Measurements from ENCODE around the gene SCARB1. TPM values are rescaled to one million over a fixed set of nuclear protein-coding genes. Genes with fewer than 3 reads are reported as not detected.

Gene SCARB1
- total and polyA plus RNA-seq, 2 of the 13 experiments (the other 11 are each of a cell fraction or from before 2014, with no cell fraction given): 63.4 to 160 TPM

DNA sequence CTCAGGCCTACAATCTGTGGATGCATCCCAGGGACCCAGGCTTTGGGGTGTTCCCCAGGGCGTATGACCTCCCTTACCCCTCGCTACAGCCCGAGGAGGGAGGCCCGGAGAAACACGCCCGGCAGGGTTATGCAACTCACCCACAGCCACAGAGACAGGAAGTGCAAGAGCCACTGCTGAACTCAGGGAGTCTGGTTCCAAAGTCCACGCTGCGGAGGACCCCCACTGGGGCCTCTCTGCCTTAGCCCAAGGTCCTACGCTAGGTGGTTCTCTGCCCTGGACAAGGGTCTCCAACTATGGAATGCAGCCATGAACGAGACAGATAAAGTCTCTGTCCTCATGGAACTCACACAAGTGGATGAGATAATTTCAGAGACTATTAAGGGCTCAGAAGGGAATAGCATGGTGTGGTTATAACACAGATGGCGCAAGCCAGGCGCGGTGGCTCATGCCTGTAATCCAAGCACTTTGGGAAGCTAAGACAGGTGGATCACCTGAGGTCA lies 11.3 kb downstream of the SCARB1 start (continued):
- TF ChIP-seq, protein P1, sequence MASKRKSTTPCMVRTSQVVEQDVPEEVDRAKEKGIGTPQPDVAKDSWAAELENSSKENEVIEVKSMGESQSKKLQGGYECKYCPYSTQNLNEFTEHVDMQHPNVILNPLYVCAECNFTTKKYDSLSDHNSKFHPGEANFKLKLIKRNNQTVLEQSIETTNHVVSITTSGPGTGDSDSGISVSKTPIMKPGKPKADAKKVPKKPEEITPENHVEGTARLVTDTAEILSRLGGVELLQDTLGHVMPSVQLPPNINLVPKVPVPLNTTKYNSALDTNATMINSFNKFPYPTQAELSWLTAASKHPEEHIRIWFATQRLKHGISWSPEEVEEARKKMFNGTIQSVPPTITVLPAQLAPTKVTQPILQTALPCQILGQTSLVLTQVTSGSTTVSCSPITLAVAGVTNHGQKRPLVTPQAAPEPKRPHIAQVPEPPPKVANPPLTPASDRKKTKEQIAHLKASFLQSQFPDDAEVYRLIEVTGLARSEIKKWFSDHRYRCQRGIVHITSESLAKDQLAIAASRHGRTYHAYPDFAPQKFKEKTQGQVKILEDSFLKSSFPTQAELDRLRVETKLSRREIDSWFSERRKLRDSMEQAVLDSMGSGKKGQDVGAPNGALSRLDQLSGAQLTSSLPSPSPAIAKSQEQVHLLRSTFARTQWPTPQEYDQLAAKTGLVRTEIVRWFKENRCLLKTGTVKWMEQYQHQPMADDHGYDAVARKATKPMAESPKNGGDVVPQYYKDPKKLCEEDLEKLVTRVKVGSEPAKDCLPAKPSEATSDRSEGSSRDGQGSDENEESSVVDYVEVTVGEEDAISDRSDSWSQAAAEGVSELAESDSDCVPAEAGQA (IDR thresholded peaks at IDR 0.05; ENCODE audit: low read depth): peak; percentile 45; the same call in 1 of the 2 replicates
- TF ChIP-seq, protein P1 (CRISPR knock-in tag; IDR thresholded peaks at IDR 0.05; ENCODE audit: borderline replicate concordance): no peak
- TF ChIP-seq, protein P2, sequence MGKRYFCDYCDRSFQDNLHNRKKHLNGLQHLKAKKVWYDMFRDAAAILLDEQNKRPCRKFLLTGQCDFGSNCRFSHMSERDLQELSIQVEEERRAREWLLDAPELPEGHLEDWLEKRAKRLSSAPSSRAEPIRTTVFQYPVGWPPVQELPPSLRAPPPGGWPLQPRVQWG (CRISPR knock-in tag; IDR thresholded peaks at IDR 0.05; ENCODE audit: borderline replicate concordance, low read depth): no peak
- TF ChIP-seq ZNF549 (CRISPR knock-in tag; IDR thresholded peaks at IDR 0.05) (no peak), ZSCAN29 (CRISPR knock-in tag; conservative IDR thresholded peaks at IDR 0.05) (0 out of 2 replicates have a peak, but pooled peaks have one; percentile 66), ZNF879 (CRISPR knock-in tag; IDR thresholded peaks at IDR 0.05) (no peak), NFE2 (CRISPR knock-in tag; IDR thresholded peaks at IDR 0.05) (no peak), HHEX (CRISPR knock-in tag; IDR thresholded peaks at IDR 0.05) (no peak), NCOA2 (CRISPR knock-in tag; IDR thresholded peaks at IDR 0.05) (peak; percentile 88), ZNF552 (CRISPR knock-in tag; IDR thresholded peaks at IDR 0.05; ENCODE audit: borderline replicate concordance) (no peak), RARA (CRISPR knock-in tag; IDR thresholded peaks at IDR 0.05) (peak; percentile 97), ZNF550 (CRISPR knock-in tag; IDR thresholded peaks at IDR 0.05; ENCODE audit: borderline replicate concordance) (no peak), CCDC6 (CRISPR knock-in tag; IDR thresholded peaks at IDR 0.05) (no peak; the same call in 1 of the 2 replicates)
- TF ChIP-seq, protein P3, sequence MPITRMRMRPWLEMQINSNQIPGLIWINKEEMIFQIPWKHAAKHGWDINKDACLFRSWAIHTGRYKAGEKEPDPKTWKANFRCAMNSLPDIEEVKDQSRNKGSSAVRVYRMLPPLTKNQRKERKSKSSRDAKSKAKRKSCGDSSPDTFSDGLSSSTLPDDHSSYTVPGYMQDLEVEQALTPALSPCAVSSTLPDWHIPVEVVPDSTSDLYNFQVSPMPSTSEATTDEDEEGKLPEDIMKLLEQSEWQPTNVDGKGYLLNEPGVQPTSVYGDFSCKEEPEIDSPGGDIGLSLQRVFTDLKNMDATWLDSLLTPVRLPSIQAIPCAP (CRISPR knock-in tag; IDR thresholded peaks at IDR 0.05; ENCODE audit: low read depth): no peak
- TF ChIP-seq, protein P4, sequence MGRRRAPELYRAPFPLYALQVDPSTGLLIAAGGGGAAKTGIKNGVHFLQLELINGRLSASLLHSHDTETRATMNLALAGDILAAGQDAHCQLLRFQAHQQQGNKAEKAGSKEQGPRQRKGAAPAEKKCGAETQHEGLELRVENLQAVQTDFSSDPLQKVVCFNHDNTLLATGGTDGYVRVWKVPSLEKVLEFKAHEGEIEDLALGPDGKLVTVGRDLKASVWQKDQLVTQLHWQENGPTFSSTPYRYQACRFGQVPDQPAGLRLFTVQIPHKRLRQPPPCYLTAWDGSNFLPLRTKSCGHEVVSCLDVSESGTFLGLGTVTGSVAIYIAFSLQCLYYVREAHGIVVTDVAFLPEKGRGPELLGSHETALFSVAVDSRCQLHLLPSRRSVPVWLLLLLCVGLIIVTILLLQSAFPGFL (CRISPR knock-in tag; IDR thresholded peaks at IDR 0.05): no peak
- TF ChIP-seq, protein P5, sequence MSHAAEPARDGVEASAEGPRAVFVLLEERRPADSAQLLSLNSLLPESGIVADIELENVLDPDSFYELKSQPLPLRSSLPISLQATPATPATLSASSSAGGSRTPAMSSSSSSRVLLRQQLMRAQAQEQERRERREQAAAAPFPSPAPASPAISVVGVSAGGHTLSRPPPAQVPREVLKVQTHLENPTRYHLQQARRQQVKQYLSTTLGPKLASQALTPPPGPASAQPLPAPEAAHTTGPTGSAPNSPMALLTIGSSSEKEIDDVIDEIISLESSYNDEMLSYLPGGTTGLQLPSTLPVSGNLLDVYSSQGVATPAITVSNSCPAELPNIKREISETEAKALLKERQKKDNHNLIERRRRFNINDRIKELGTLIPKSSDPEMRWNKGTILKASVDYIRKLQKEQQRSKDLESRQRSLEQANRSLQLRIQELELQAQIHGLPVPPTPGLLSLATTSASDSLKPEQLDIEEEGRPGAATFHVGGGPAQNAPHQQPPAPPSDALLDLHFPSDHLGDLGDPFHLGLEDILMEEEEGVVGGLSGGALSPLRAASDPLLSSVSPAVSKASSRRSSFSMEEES (CRISPR knock-in tag; IDR thresholded peaks at IDR 0.05): peak; percentile 64
- TF ChIP-seq, protein P6, sequence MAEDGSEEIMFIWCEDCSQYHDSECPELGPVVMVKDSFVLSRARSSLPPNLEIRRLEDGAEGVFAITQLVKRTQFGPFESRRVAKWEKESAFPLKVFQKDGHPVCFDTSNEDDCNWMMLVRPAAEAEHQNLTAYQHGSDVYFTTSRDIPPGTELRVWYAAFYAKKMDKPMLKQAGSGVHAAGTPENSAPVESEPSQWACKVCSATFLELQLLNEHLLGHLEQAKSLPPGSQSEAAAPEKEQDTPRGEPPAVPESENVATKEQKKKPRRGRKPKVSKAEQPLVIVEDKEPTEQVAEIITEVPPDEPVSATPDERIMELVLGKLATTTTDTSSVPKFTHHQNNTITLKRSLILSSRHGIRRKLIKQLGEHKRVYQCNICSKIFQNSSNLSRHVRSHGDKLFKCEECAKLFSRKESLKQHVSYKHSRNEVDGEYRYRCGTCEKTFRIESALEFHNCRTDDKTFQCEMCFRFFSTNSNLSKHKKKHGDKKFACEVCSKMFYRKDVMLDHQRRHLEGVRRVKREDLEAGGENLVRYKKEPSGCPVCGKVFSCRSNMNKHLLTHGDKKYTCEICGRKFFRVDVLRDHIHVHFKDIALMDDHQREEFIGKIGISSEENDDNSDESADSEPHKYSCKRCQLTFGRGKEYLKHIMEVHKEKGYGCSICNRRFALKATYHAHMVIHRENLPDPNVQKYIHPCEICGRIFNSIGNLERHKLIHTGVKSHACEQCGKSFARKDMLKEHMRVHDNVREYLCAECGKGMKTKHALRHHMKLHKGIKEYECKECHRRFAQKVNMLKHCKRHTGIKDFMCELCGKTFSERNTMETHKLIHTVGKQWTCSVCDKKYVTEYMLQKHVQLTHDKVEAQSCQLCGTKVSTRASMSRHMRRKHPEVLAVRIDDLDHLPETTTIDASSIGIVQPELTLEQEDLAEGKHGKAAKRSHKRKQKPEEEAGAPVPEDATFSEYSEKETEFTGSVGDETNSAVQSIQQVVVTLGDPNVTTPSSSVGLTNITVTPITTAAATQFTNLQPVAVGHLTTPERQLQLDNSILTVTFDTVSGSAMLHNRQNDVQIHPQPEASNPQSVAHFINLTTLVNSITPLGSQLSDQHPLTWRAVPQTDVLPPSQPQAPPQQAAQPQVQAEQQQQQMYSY (CRISPR knock-in tag; IDR thresholded peaks at IDR 0.05): no peak
